ENCODE results near the gene ARAP2.
"Not testable (repeated sequence)": the region's sequence is repeated elsewhere in the genome, so short reads cannot be mapped to it uniquely, and the experiment has no call there.

ARAP2 gene

GRCh38 chr4:36183665-36184393, 60.5 kb downstream of the ARAP2 start:
- no peak for DNase-seq (ENCODE audit: low spot score)

DNA sequence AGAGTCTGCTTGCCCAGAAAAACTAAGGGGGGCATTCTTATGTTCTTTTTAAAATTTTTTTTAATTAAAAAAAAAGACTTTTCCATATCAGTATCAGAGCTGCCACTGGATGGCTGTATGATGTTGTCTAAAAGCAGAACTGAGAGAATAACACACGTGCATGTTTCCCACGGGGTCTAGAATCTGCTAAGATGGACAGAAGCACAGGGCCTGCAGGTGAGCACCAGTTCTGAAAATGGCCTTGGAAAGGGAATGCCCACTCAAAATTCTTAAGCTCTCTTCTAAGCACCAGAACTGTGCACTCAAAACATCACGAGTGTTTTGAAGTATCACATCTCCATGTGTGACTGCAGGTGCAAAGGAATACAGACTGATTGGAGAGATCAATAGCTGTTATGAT, 61.1 kb downstream of the ARAP2 start:
- no peak for DNase-seq (ENCODE audit: low spot score)

DNA sequence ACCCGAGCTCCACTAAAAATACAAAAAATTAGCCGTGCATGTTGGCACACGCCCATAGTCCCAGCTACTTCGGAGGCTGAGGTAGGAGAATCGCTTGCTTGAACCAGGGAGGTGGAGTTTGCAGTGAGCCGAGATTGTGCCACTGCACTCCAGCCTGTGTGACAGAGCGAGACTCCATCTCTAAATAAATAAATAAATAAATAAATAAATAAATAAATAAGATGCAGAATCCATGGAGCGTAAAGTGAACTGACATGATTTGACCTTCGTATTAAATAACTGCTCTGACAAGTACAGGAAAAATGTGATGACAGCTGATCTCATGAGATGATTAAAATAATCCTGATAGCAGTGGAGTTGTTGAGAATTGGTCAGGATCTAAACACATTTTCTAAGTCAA, 62.0 kb downstream of the ARAP2 start:
- not testable (repeated sequence) for DNase-seq (ENCODE audit: low spot score)

GRCh38 chr4:36180206-36180605, 64.1 kb downstream of the ARAP2 start:
- no peak for DNase-seq (ENCODE audit: low spot score)

GRCh38 chr4:36178484-36178883, 65.8 kb downstream of the ARAP2 start:
- DNase-seq (ENCODE audit: low spot score), result no peak

- DNase-seq (ENCODE audit: low spot score), result no peak
Measured at GRCh38 chr4:36177946-36178345, 66.4 kb downstream of the ARAP2 start.

DNA sequence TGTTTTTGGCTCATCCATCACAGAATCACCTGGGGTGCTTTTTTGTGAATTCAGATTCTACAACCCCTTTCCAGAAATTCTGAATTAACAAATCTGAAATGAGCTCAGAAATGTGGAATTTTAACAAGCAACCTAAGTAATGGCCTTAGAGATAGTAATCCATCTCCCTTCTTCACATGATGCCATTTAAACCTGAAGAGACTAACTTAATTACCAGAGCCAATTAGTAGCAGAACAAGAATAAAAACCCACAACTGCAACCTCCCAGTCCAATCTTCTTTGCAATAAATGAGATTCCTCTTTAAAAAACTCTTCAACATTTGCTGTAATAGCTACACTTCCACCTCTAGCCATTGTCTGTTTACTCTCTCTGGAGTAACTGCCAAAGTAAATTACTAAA, 69.7 kb downstream of the ARAP2 start:
- no peak for DNase-seq (ENCODE audit: low spot score)

DNA sequence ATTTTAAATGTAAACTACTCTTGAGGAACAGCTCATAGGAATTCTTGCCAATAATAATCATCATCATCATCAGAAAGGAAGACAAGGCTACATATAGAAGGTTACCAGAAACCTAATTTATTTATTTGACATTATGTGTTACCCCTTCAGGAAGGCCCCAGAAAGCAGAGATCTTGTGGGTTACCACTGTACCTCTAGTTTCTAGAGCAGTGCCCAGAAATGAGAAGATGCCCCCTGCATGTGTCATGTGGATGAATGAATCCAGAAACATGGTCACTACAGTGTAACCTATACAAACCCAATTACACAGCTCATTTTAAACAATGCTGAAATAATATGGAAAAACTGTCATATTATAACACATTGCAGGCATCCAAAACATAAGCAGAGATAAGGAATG, 70.4 kb downstream of the ARAP2 start:
- DNase-seq (ENCODE audit: low spot score), result no peak

DNA sequence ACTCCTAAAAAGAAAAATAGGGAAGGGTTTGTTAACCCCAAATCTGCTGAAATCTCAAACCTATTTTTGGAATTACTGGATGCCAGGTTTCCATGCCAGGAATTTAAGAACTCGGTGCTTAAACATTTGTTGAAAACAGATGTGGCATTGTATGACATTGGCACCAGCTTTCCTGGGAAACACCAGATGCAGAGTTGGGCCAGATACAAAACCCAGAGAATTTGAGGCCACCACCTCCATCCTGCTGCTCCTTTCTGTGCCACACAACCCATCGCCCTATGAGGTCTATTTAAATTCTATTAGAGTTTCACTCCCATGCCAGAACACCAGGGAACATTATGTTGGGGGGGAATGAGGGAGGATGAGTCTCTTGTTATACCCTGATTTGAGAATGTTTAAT, 71.7 kb downstream of the ARAP2 start:
- no peak for DNase-seq (ENCODE audit: low spot score)

DNA sequence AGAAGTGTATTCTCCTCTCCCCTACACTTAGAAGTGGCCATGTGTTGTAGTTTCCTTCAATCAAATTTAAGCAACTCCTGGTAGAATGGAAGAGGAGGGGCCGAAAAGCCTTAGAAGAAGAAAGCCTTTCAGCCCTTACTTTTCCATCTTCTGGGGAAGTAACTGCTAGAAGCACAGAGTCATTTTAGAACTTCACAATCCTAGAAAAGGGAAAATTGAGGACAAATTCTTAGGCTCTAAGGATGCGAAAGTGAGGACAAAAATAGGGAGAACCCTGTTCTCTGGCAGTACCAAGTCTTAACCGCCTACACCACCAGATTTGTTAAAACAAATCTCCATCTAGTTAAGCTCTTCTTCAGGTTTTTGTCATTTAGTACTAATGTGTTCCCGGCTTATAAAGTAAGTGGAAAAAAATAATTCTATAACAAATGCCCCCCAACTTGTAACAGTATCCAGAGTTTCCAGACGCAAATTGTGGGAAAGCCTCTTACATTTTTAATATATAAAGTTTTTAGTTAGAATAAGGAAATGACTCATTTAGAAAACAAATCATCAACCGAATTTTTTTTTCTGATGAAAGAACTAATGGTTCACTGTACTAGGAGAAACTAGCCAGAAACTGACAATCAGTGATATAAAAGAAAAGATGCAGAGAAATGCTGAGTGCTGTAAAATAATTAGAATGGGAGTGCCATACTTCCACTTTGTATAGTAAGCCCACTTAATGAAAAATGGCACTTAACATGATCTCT, 76.0 kb downstream of the ARAP2 start:
- DNase-seq (ENCODE audit: low spot score), result no peak

GRCh38 chr4:36165631-36166005, 78.7 kb downstream of the ARAP2 start:
- no peak for DNase-seq (ENCODE audit: low spot score)

DNA sequence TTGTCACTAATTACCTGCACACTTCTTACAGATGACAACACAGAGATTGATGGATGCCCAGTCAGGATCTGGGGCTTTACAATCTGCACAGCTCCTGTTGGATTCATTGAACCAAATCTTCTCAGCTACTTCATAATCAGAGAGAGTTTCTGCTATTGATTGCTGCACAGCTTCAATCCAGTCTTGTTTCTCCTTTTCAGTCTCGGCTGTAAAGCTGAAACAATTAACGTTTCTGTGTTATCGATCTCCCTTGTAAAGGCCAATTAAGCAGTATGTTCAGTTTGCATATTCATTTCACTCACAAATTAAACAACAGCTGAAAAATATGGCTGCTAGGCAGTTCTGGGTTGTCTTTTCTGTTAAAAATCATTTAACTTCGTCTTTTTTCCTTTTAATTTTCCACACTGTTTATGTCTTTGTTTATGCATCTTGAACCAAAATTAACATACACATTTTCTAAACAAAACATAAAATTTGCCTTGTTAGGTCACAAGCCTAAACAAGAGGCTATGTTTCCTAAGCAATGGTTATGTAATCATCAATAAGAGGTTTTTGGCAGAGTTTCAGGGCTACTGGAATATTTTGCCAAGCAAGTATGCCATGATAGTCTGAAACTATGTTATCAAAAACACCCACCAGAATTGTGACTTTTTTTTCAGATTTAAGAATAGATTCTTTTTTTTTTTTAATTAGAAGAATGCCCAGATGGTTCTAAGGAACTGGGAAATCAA, 79.2 kb downstream of the ARAP2 start:
- DNase-seq (ENCODE audit: low spot score), result no peak

- DNase-seq (ENCODE audit: low spot score), result no peak
Measured at GRCh38 chr4:36163198-36163597, 81.1 kb downstream of the ARAP2 start.

GRCh38 chr4:36159208-36159607, 85.1 kb downstream of the ARAP2 start:
- no peak for DNase-seq (ENCODE audit: low spot score)

DNA sequence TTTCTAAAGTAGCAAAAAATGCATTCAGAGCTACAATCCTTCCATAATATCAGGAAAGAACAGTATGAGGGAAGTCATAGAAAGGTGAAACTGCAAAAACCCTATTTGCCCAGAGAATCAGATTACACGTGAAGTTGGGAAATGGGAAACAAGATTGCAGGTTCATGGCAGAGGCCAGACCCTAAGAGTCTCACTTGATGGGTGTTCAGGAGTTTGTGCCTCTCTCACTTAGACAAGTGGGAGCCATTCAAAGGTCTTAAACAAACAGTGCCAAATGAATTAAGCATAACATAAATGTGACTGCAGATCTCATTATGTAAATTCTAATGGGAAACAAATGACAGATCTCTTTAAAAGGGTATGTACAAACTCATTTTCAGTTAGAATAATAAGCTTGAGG, 91.6 kb downstream of the ARAP2 start:
- DNase-seq (ENCODE audit: low spot score), result no peak

DNA sequence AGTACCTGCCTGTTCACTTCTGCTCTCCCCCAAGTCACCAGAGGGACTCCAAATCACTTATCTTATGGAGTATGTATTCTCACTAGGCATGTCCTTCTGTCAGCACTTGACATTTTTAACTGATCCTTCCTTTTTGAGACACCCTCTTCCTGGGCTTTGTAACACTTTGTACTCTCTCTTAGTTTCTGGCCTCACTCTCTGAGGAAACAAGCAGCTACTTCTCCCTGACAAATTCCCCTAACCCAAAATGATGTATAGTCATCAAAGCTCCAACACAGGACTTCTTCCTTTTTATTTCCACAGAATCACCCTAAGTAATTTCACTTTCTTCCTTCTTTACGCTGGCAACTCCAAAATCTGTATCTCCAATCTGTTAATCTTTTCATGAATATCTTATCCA, 101.8 kb downstream of the ARAP2 start:
- no peak for DNase-seq (ENCODE audit: low spot score)

- DNase-seq (ENCODE audit: low spot score), result no peak
Measured at GRCh38 chr4:36141186-36141585, 103.1 kb downstream of the ARAP2 start.

DNA sequence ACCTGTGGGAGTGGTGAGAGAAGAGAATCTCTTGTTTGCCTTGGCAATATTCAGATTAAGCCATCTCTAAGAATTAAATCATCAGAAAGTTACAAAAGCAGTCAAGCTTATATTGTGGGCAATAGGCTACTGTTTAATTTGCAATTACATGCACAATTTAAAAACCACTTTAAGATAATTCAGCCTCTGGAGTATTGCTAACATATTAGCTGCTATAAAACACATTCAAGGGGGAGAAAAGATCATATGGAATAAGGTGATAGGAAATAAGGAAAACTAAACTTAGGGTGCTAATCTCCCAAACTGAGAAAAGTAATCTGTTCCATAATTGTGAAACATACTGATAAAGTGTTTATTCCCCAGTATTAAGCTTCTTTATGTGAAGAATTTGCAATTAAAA, 103.9 kb downstream of the ARAP2 start:
- no peak for DNase-seq (ENCODE audit: low spot score)

DNA sequence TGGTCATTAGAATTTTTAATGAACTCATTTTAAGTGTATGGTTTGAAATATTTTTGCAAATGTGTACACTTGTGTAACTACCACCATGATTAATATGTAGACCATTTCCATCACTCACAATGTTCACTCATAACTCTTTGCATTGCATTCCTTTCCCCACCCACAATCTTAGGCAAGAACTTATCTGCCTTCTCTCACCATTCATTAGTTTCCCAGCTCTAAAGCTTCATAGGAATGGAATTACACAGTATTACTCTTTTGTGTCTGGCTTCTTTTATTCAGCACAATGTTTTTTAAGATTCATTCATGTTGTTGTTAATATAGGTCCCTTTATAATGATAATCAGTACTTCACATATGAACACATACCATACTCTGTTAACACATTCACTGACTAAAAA, 106.1 kb downstream of the ARAP2 start:
- no peak for DNase-seq (ENCODE audit: low spot score)

DNA sequence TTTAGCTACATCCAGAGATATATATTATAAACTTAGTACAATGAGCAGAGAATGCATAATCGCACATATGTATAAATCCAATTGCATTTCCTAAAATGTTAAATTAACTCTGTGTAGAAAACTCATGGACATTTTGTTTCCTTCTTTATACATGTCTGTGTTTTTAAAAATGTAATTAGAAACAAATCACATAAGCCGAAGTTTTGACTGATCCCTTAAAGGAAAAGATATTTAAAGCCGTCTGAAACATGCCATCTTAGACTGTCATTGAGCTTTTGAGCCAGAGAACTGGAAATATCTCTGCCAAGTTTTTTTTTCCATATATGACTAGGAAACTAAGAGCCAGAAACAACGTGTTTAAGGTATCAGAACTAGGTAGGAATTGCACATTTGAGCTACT, 107.0 kb downstream of the ARAP2 start:
- no peak for DNase-seq (ENCODE audit: low spot score)

DNA sequence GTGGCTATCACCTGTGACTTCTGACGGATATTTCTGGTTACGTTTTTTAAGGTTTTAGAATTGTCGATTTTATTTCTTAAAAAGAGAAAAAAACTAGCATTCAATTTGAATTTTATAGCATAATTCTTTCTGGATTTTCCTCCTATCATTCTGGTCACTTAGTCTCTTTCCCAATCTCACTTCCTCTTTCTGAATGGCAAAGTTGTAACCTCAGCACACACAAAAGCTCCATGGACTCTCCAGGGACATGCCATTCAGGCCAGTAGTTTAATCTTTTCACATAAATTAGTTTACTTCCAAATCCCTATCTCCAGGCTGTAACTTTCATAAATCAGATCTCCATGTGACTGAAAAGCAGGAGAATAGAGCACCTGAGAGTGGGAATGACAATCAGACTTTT, 110.7 kb downstream of the ARAP2 start:
- no peak for DNase-seq (ENCODE audit: low spot score)

DNA sequence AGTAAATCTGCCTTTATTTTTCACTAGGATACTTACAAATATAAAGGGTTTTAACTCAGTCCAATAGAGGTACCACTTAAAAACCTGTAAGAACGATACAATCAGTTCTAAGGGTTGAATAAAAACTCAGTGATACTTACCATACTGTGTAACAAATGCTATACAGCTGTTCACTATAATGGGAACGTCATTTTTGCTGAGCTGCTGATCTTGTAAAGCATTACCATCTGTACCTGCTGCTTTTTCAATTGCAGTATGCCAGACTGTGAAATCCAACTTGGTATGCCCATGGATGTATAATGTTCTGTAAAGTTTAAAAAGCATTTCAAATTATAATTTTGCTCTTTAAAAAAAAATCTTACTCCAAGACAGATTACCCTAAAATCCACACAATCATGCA, 111.2 kb downstream of the ARAP2 start:
- DNase-seq (ENCODE audit: low spot score), result no peak

DNA sequence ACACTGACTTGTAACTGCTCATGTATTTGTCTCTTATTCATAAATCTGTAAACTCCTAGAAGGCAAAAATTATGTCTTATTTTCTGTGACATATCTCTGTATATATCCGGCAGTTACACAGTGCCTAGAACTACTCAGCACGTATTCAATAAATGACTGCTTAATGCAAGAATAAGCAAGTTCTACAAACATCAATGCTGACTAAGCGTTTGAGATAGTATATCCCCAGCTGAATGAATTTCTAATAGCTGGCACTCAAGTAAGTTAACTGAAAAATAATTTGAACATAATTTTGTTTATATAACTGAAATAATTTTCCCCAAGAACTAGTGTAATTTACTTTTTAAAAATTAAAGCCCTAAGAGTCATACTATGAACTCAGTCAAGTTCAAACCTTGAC, 113.7 kb downstream of the ARAP2 start:
- no peak for DNase-seq (ENCODE audit: low spot score)

All from hematopoietic multipotent progenitor cell treated with erythropoietin and hydrocortisone succinate and interleukin-3 and kit ligand, for 17 days (in vitro differentiated cells).